Stimulated activated CD4-positive, alpha-beta T cell treated with anti-CD3 and anti-CD28 coated beads, Interleukin-1b, Interleukin-23, amount 100 ng/mL, for 48 hours (primary cell): ENCODE measurements around the gene FRMD4A.

Source experiments
- DNase-seq: peaks from one replicate; pipeline ENCODE4 v3.0.0-alpha.2; 2020

Gene FRMD4A

GRCh38 chr10:14330388-14331061, at the start of gene FRMD4A:
FRMD4A (minus strand) TSS chr10:14330924.
- DNase-seq: no peak

GRCh38 chr10:14379556-14380280, 49.0 kb upstream of the FRMD4A start:
- DNase-seq: no peak

GRCh38 chr10:14378387-14378960, 47.8 kb upstream of the FRMD4A start:
- no peak for DNase-seq

GRCh38 chr10:14377591-14378175, 47.0 kb upstream of the FRMD4A start:
- DNase-seq: no peak

DNA sequence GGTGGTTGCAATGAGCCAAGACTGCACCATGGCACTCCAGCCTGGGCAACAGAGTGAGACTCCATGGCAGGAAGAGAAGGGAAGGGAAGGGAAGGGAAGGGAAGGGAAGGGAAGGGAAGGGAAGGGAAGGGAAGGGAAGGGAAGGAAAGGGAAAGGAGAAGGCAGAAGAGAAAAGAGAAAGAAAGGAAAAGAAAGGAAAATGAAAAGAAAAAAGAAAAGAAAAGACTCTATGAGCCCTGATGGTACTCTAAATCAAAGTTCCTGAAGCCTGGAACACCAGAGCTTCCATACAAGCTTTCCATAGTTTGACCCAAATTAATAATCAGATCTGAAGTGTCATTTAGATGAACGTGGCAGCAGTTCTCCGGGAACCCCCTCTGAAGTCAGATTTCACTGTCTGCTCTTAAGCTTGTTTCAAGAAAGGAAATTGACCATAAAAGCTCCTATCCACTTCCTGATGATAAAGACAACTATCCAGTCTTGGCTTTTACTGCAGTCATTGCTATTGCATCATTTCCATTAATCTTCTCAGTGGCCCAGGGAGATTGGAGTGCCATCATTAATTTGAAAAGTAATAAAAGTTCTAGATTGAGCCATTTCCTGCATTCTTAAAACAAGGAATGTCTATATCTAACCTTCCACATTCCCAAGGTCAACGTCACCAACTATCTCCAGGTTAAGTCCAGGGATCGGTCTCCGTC, 44.2 kb upstream of the FRMD4A start:
- DNase-seq: no peak

DNA sequence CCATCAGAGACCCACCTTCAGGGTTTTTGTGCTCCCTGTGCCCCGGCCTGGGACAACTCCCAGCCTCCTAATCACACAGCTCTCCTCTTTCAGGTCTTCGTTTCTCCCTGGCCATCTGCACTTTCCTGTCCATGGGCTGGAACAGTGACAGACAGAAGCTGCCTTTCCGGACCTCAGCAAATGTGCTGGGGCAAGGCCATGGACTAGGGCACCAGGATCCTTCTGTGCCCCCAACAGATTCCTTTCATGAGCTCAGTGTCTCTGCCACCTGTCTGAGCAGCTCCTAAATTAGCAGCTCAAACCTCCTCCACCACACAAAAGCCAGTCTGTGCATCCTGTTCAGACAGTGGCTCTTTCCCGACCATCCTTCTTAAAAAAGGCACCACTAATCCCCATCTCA, 41.9 kb upstream of the FRMD4A start:
- no peak for DNase-seq

GRCh38 chr10:14371581-14371980, 40.9 kb upstream of the FRMD4A start:
- DNase-seq: no peak

DNA sequence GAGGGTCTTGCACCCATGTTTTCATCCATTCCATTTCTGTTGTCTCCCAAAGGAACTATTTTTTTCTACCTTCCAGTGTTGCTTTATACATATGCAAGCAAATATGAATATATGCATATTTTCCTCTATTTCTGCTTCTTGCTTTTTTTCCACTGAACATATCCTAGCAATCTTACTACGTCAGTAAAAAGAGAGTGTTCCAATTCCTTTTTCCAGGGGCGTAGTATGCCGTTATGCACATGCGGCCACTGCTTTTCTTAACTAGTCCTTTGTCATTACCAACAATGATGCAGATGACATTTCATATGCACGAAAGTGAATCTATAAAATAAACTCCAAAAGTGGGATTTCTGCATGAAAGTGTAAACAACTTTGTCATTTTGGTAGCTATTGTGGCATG, 40.2 kb upstream of the FRMD4A start:
- DNase-seq: no peak

DNA sequence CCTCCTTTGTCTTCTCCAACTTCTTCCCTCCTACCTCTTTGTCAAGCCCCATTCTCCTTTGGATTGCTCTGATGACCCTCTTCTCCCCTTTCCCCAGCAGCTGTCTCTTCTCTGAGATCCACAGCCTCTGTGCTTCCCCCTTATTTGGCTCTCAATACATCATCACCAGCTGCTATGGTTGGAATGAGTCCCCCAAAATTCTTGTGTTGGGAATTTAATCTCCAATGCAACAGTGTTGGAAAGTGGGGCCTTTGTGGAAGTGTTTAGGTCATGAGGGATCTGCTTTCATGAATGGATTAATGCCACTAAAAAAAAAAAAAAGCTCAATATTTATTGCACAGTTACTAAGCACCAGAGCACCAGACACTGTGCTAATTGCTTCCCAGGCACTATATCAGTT, 39.2 kb upstream of the FRMD4A start:
- DNase-seq: no peak

DNA sequence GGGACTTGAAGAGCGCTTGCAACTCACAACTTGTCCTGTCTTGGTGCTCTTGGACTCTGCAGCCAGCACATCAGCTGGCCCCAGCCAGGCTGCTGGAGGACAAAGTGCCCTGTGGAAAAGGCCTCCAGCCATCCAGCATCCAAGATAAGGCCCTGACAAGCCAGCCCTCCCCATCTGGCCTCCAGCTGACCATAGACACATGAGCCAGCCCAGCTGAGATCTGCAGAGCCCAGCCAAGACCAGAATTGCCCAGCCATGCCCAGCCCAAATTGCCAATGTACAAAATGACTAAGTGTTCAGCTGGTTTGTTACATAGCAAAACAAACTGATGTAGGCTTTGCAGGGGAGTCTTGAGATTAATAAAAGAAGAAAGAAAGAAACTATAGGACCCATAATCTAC, 36.0 kb upstream of the FRMD4A start:
- DNase-seq: no peak

DNA sequence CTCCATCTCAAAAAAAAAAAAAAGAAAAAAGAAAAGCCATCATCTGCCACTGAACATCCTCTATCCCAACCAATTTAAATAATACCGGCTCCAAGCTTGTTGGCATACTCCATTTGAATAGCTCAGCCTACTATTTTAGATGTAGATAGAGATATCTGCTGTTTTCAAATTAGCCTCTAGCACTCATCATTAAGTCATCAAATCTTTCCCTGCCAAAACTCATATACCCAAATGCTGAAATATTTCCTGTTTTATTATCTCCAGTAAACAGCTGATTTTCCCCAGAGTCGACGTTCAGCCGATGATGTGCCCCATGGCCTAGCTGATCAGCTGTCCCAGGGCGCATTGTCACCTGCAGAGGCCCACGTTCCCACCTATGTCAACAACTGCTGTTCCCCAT, 34.5 kb upstream of the FRMD4A start:
- DNase-seq: no peak

- DNase-seq: no peak
Observed at GRCh38 chr10:14362104-14362503, 31.4 kb upstream of the FRMD4A start.

- DNase-seq: no peak
Observed at GRCh38 chr10:14360961-14361360, 30.2 kb upstream of the FRMD4A start.

GRCh38 chr10:14360515-14360914, 29.8 kb upstream of the FRMD4A start:
- no peak for DNase-seq

DNA sequence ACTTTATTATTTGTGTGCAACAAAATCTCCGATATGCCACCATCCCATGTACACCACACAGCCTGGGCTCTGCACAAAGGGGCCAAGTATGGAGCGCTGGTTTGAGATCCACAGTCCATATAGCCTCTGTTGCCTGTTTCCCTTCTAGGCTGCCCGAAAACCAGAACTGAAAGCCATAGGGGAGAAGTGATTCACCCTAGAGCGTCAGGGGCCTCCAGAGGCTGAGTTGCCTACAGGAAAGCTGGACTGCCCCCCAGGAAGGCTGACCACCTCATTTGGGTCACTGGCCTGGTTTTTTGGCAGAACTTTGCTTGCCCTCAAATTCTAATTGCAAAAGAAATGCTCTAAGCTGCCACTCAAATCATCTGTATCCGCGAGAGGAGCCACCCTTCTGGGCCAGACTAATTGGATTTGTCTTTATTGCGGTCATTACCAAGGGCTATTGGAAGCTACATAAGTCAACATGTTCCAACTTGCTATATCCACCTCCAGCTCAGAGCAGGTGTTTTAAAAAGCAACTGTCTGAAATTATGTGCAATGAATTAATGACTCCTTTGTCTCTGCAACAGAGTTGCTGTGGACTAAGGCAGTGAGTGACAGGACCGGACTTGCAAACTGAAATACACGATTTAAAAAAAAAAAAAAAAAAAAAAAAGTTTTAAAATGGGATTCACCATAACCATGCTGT, 28.3 kb upstream of the FRMD4A start:
- DNase-seq: no peak

DNA sequence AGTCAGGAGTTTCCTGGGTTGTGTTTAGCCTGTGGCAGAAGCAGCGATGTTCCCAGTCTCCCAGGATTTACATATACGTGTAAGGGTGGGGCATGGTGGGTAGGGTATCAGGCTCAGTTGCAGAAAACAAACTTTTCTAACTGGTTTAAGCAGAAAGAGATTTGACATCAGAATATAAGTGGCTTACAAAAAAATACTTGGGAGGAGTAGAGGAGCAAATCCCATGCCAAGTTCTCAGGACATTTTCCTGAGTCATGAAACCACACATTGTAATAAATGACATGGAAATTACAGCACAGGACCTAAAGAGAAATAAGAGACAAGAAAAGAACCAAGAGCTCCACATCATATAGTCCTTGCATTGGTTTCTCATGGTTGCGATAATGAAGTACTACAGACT, 26.2 kb upstream of the FRMD4A start:
- no peak for DNase-seq

- DNase-seq: no peak
Observed at GRCh38 chr10:14355750-14356149, 25.0 kb upstream of the FRMD4A start.

DNA sequence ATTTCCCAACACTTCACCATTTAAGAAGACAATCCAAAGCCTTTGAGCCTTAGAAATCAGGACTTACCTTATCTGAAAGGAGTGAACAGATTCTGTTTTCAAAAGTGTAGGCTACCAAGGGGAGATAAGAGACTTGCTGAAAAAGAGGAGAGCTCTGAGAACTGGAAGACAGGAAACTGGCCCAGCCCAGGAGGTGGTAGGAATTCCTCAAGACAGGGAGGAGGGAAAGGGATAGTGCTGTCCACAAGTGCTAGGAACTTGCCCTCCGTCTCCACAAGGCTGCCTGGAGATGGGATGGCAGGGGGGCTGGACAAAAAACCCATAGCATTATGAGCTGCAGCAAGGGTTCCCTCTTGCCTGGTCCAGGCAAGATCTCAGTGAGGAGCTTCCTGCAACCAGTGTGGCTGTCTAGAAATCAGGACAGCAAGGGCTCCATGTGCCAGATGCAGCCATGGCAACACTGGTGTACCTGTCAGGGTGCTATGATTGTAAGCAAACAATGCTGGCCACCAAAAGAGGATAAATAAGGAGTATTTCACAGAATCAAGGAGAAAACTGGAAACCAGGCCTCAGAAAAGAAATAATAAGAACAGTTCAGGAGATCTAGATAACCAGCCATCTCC, 22.7 kb upstream of the FRMD4A start:
- DNase-seq: no peak

DNA sequence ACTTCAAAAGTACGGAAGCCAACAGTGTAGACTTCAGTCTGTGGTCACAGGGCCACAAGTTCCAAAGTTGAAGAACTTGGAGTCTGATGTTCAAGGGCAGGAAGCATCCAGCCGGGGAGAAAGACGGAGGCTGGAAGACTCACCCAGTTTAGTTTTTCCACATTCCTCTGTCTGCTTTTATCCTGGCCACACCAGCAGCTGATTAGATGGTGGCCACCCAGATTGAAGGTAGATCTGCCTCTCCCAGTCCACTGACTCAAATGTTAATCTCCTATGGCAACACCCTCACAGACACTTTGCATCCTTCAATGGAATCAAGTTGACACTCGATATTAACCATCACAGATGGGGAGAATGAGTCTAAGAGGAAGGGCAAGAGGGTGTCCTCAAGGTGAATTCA, 19.3 kb upstream of the FRMD4A start:
- DNase-seq: no peak

DNA sequence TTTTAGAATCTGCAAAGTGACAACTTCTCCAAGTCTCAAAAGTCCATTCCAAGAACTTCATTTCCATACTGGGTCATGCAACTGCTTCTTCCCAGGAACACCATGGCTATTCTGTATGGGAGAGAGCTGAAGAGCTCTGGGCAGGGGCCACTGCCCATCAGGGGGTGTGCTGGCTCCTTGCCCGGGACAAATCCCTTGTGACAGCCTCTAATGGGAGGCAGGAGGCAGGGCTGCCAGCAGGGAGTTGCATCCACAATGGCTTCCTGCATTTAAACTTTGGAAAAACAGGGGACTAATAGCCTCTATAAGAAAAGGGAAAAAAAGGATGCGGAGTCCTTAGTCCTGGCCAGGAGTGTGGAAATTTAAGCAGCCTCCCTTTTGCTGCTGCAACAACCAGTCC, 18.4 kb upstream of the FRMD4A start:
- no peak for DNase-seq

DNA sequence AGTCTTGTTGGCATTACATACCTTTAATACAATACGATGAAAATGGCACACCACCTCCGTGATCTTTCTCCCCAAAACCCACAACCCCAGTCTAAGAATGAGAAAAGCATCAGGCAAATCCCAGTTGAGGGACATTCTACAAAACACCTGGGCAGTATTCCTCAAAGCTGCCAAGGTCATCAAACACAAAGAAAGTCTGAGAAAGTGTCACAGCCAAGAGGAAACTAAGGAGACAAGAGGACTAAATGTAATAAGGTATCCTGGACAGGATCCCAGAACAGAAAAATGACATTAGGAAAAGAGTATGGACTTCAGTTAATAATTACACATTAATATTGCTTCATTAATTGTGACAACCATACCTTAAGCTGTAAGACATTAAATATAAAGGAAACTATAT, 14.5 kb upstream of the FRMD4A start:
- no peak for DNase-seq

DNA sequence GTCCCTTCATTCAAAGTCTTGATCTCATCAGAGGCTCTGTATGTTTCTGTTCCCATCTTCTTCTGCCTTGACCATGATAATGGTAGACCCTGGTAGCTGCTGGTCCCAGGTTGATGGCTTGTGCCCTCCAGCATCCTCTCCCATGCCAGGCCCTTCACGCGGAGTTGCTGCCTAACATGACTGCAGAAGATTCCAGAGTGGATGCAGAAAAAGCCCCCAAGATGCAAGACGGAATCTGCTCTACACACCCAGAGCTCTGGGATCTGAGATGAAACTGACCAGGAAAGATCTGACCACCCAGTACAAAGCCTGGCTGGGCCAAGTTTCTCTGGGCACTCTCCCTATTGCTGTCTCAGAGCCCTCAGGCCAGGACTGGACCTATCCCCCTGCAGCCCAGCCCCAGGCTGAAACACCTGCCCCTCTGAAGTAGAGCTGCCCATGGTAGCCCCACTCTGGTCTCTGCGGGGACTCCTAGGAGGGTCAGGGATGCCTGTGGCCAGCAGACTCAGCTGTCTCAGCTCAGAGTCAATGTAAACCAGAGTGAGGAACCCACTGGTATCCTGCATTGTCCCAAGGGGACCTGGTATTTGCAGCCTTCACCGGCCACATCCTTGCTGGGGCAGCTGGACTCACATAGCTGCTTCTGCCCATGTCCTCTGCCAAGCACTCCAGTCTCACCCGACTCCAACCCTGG, 9.5 kb upstream of the FRMD4A start:
- no peak for DNase-seq
